ENCODE results near the gene CST3.

Gene CST3

DNA sequence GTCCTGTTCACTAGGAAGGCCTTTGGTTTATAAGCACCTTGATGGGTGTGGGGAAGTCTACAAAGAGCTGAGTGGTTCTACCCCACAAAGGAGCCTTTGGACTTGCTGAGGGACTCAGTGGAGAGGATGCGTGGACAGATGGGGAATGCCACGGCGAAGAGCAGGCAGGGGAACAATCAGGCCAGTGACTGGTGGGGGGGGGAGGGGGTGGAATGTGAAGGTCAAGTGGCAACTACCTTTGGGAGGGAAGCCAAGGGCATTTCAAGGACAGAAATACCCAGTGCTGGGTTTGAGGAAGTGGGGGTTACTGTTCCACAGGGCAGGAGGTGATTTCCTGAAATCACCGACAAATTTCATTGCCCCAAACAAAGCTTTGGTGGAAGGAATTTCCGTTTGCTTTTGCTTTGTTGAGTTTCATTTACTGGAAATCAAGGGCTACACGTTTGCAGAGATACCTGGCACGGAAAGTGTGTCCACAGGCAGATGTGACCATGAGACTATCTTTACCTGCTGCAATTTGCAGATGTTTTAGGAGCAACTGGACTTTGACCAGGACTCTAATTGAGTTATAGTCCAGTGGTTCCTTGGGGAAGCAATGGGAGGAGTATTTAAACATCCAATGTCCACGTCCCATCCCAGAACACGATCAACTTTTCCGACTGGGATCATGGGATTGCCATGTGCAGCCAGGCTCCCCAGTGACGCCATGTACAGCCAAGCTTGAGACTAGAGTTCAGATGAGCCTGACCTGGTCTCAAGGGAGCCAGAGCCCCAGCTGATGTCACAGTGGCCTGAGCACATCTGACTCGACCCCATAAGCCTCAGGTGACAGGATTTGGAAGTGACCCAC lies 8.0 kb downstream of the CST3 start:
- Histone ChIP-seq H3K9me3 (replicated peaks; ENCODE audit: insufficient read depth, low read length) (no peaks in the 10 kb centered on the region), H3F3A (ENCODE audit: insufficient read depth, low read length) (no peaks in the 10 kb centered on the region), H3K9ac (ENCODE audit: low read length) (no peak overlapping the region), H3K4me2 (ENCODE audit: low read depth, low read length) (no peak overlapping the region), H2AFZ (ENCODE audit: low read length) (no peak overlapping the region), H3K9me2 (replicated peaks; ENCODE audit: insufficient read depth, low read length) (no peaks in the 10 kb centered on the region), H3K4me3 (ENCODE audit: low read length) (no peak overlapping the region), H3K79me2 (ENCODE audit: low read length) (no peaks in the 10 kb centered on the region), H4K20me1 (ENCODE audit: insufficient read depth, low read length) (no peaks in the 10 kb centered on the region), H3K27me3 (replicated peaks; ENCODE audit: insufficient read depth, low read length) (no peaks in the 10 kb centered on the region), H3K27ac (ENCODE audit: low read length) (no peak overlapping the region), H3K36me3 (replicated peaks; ENCODE audit: insufficient read depth, low read length) (no peaks in the 10 kb centered on the region), H3K4me1 (ENCODE audit: low read length) (no peaks in the 10 kb centered on the region)
- TF ChIP-seq EZH2 (optimal IDR thresholded peaks at IDR 0.05; ENCODE audit: low read depth, low read length) (no peak), EZH2phosphoT487 (IDR thresholded peaks at IDR 0.05; ENCODE audit: low read length) (no peak), CTCF (IDR thresholded peaks at IDR 0.05; ENCODE audit: low read length) (no peak)
- no peak for DNase-seq

- Histone ChIP-seq H3K4me3 (ENCODE audit: low read length) (no peak overlapping the region), H3K9ac (ENCODE audit: low read length) (no peak overlapping the region), H3F3A (ENCODE audit: insufficient read depth, low read length) (no peaks in the 10 kb centered on the region), H3K79me2 (ENCODE audit: low read length) (no peaks in the 10 kb centered on the region), H3K9me3 (replicated peaks; ENCODE audit: insufficient read depth, low read length) (no peaks in the 10 kb centered on the region), H2AFZ (ENCODE audit: low read length) (no peak overlapping the region), H3K36me3 (replicated peaks; ENCODE audit: insufficient read depth, low read length) (no peaks in the 10 kb centered on the region), H3K4me2 (ENCODE audit: low read depth, low read length) (no peak overlapping the region), H3K27me3 (replicated peaks; ENCODE audit: insufficient read depth, low read length) (no peaks in the 10 kb centered on the region), H3K27ac (ENCODE audit: low read length) (no peak overlapping the region), H3K9me2 (replicated peaks; ENCODE audit: insufficient read depth, low read length) (no peaks in the 10 kb centered on the region), H4K20me1 (ENCODE audit: insufficient read depth, low read length) (no peaks in the 10 kb centered on the region), H3K4me1 (ENCODE audit: low read length) (no peaks in the 10 kb centered on the region)
- no peak for DNase-seq
- no peak for TF ChIP-seq EZH2phosphoT487 (IDR thresholded peaks at IDR 0.05; ENCODE audit: low read length)
- no peak for TF ChIP-seq CTCF (IDR thresholded peaks at IDR 0.05; ENCODE audit: low read length)
- no peak for TF ChIP-seq EZH2 (optimal IDR thresholded peaks at IDR 0.05; ENCODE audit: low read depth, low read length)
These were observed 8.7 kb downstream of the CST3 start for GRCh38 chr20:23629017-23629541.

- no peaks in the 10 kb centered on the region for H3K9me2 ChIP-seq (replicated peaks; ENCODE audit: insufficient read depth, low read length)
- H3K9ac ChIP-seq (ENCODE audit: low read length): no peak overlapping the region
- H3F3A ChIP-seq (ENCODE audit: insufficient read depth, low read length): no peaks in the 10 kb centered on the region
- no peaks in the 10 kb centered on the region for H3K79me2 ChIP-seq (ENCODE audit: low read length)
- H3K4me1 ChIP-seq (ENCODE audit: low read length): no peaks in the 10 kb centered on the region
- H3K4me2 ChIP-seq (ENCODE audit: low read depth, low read length): no peak overlapping the region
- TF ChIP-seq EZH2phosphoT487 (IDR thresholded peaks at IDR 0.05; ENCODE audit: low read length): no peak
- no peak for TF ChIP-seq EZH2 (optimal IDR thresholded peaks at IDR 0.05; ENCODE audit: low read depth, low read length)
- TF ChIP-seq CTCF (IDR thresholded peaks at IDR 0.05; ENCODE audit: low read length): no peak
- DNase-seq: no peak
- no peak overlapping the region for H3K4me3 ChIP-seq (ENCODE audit: low read length)
- no peak overlapping the region for H2AFZ ChIP-seq (ENCODE audit: low read length)
- H3K27ac ChIP-seq (ENCODE audit: low read length): no peak overlapping the region
- H3K27me3 ChIP-seq (replicated peaks; ENCODE audit: insufficient read depth, low read length): no peaks in the 10 kb centered on the region
- no peaks in the 10 kb centered on the region for H4K20me1 ChIP-seq (ENCODE audit: insufficient read depth, low read length)
- H3K9me3 ChIP-seq (replicated peaks; ENCODE audit: insufficient read depth, low read length): no peaks in the 10 kb centered on the region
- H3K36me3 ChIP-seq (replicated peaks; ENCODE audit: insufficient read depth, low read length): no peaks in the 10 kb centered on the region
These were observed 9.2 kb downstream of the CST3 start for GRCh38 chr20:23628402-23629016.

Data from MM.1S (cell line).